K562 (cell line): Measurements from ENCODE around the gene MANBA.

Experiments used
- BHLHE40 ChIP-seq: IDR thresholded peaks from 2 replicates; pipeline ENCODE4 v1.6.1; 2011; ENCODE audit warnings: low read length, improper control_type of control experiment
- CEBPB ChIP-seq: fragments of 450-650 bp; IDR thresholded peaks from 2 replicates; pipeline ENCODE4 v1.6.1; 2016; ENCODE audit warnings: missing genetic modification characterization, missing compliant biosample characterization
- XRCC3 ChIP-seq: fragments of 450-650 bp; IDR thresholded peaks from 2 replicates; pipeline ENCODE4 v1.6.1; 2017; ENCODE audit warnings: mild to moderate bottlenecking, moderate library complexity
- TF ChIP-seq, protein P1 (sequence below), 3 experiments: IDR thresholded peaks in 2 of 3; conservative IDR thresholded peaks in 1 of 3; 2 replicates each; pipeline ENCODE4 v1.5.1; 2011 to 2012; ENCODE audit warnings: low read length in 3 of 3, mild to moderate bottlenecking in 3 of 3, control low read depth in 2 of 3, improper control_type of control experiment in 1 of 3, inconsistent platforms in 1 of 3, low read depth in 1 of 3, mixed read lengths in 1 of 3, moderate library complexity in 1 of 3; ENCODE audit not compliant: insufficient read depth in 2 of 3

DNA sequence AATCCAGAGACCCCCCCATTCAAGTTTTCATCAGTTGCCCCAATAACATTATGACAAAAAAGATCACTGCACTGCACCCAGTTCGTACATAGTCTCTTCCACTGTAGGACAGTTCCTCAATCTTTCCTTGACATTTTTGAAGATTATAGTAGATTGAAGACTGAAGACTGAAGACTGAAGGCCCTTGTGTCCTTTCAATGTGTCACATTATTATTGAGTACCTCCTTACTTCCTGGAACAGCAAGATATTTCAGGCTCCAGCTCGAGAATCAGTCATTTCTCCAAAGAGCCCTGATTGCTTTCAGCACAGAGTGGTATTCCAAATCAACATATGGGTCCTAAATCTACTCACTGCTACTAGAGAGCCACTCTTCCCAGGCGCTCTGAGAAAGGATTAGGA, 75.0 kb downstream of the MANBA start:
- no peak for TF ChIP-seq XRCC3
- TF ChIP-seq CEBPB (tag) = no peak
- no peak for TF ChIP-seq BHLHE40
- TF ChIP-seq, protein P1, sequence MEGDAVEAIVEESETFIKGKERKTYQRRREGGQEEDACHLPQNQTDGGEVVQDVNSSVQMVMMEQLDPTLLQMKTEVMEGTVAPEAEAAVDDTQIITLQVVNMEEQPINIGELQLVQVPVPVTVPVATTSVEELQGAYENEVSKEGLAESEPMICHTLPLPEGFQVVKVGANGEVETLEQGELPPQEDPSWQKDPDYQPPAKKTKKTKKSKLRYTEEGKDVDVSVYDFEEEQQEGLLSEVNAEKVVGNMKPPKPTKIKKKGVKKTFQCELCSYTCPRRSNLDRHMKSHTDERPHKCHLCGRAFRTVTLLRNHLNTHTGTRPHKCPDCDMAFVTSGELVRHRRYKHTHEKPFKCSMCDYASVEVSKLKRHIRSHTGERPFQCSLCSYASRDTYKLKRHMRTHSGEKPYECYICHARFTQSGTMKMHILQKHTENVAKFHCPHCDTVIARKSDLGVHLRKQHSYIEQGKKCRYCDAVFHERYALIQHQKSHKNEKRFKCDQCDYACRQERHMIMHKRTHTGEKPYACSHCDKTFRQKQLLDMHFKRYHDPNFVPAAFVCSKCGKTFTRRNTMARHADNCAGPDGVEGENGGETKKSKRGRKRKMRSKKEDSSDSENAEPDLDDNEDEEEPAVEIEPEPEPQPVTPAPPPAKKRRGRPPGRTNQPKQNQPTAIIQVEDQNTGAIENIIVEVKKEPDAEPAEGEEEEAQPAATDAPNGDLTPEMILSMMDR (IDR thresholded peaks at IDR 0.05 in 2 of 3, conservative IDR thresholded peaks at IDR 0.05 in 1 of 3; ENCODE audit: insufficient read depth in 2 of 3, low read depth in 1 of 3, low read length in 3 of 3) = no peak
